ENCODE results near the gene CCNJ.
A peak's percentile ranks its signal among the peaks of the same experiment; 100 is the strongest.

Gene CCNJ

GRCh38 chr10:96053985-96054384, 10.6 kb downstream of the CCNJ start:
- DNase-seq (ENCODE audit: low read depth), result no peak
- no peak overlapping the region for H3K4me3 ChIP-seq (ENCODE audit: low read depth, low read length)
- TF ChIP-seq CTCF (IDR thresholded peaks at IDR 0.05; ENCODE audit: insufficient read depth, low read depth, low read length, missing control alignments), result no peak

GRCh38 chr10:96056787-96057186, 13.4 kb downstream of the CCNJ start:
- no peak overlapping the region for H3K4me3 ChIP-seq (ENCODE audit: low read depth, low read length)
- DNase-seq (ENCODE audit: low read depth), result no peak
- TF ChIP-seq CTCF (IDR thresholded peaks at IDR 0.05; ENCODE audit: insufficient read depth, low read depth, low read length, missing control alignments), result no peak

GRCh38 chr10:96061232-96061631, 17.8 kb downstream of the CCNJ start:
- TF ChIP-seq CTCF (IDR thresholded peaks at IDR 0.05; ENCODE audit: insufficient read depth, low read depth, low read length, missing control alignments), result no peak
- H3K4me3 ChIP-seq (ENCODE audit: low read depth, low read length), result no peak overlapping the region
- no peak for DNase-seq (ENCODE audit: low read depth)

GRCh38 chr10:96072674-96073073, 29.3 kb downstream of the CCNJ start:
- TF ChIP-seq CTCF (IDR thresholded peaks at IDR 0.05; ENCODE audit: insufficient read depth, low read depth, low read length, missing control alignments), result no peak
- no peak for DNase-seq (ENCODE audit: low read depth)
- H3K4me3 ChIP-seq (ENCODE audit: low read depth, low read length), result no peak overlapping the region

GRCh38 chr10:96073722-96074121, 30.3 kb downstream of the CCNJ start:
- TF ChIP-seq CTCF (IDR thresholded peaks at IDR 0.05; ENCODE audit: insufficient read depth, low read depth, low read length, missing control alignments), result no peak
- no peak overlapping the region for H3K4me3 ChIP-seq (ENCODE audit: low read depth, low read length)
- DNase-seq (ENCODE audit: low read depth), result peak; percentile 39

- TF ChIP-seq CTCF (IDR thresholded peaks at IDR 0.05; ENCODE audit: insufficient read depth, low read depth, low read length, missing control alignments), result no peak
- no peak for DNase-seq (ENCODE audit: low read depth)
- H3K4me3 ChIP-seq (ENCODE audit: low read depth, low read length), result no peak overlapping the region
Measured at GRCh38 chr10:96074776-96075175, 31.4 kb downstream of the CCNJ start.

- TF ChIP-seq CTCF (IDR thresholded peaks at IDR 0.05; ENCODE audit: insufficient read depth, low read depth, low read length, missing control alignments), result no peak
- H3K4me3 ChIP-seq (ENCODE audit: low read depth, low read length), result no peak overlapping the region
- DNase-seq (ENCODE audit: low read depth), result no peak
Measured at GRCh38 chr10:96075977-96076376, 32.6 kb downstream of the CCNJ start.

All from GM12865 (cell line).